CD4-positive, alpha-beta T cell treated with Interleukin-17A for 1 hour (primary cell): ENCODE measurements around the gene GALNT2.

Source experiments
- DNase-seq: peaks from one replicate; pipeline ENCODE4 v3.0.0-alpha.2; 2020

GALNT2 gene

GRCh38 chr1:230066466-230067404 is at the start of gene GALNT2:
Gene GALNT2 (plus strand): TSS chr1:230067238. CDS start chr1:230067281, 43 bp downstream.
- DNase-seq: peak; percentile 91

DNA sequence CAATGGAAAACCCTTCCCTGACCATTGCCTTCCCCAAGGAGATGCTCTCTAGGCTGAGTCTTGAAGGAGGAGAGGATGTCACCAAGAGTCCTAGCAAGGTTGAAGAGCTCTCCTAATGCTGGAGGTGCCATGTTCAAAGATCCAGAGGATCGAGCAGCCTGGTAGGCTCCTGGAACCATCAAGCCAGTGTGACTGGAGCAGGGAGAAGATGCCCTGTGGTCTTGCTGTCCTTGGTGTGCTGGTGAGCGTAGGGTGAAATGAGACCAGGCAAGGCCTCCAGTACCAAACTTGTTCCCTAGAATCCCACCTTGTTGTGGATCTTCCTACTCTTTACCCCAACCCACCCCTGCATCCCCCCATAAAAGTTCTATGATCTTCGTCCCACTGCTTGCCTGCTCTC is 46.6 kb upstream of the GALNT2 start:
- no peak for DNase-seq

GRCh38 chr1:230022666-230023380 is 44.2 kb upstream of the GALNT2 start:
- DNase-seq: no peak

DNA sequence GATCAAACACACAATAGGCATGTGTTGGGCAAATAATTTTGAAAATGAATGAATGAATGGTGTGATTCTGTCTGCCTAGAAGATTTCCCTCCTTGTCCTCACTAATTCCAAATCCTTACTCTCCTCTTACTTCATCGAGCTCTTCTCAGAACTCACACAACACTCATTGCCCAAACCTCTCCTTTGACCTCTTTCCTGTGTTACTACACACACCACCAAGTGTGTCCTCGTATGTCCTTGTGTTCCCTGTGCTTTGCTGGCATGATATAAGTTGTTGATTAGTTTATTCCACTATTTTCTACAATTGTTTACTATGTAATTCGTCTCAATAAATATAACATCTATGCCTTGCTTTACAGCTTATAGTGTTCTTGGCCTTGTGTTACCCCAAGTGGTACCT is 41.4 kb upstream of the GALNT2 start:
- no peak for DNase-seq

DNA sequence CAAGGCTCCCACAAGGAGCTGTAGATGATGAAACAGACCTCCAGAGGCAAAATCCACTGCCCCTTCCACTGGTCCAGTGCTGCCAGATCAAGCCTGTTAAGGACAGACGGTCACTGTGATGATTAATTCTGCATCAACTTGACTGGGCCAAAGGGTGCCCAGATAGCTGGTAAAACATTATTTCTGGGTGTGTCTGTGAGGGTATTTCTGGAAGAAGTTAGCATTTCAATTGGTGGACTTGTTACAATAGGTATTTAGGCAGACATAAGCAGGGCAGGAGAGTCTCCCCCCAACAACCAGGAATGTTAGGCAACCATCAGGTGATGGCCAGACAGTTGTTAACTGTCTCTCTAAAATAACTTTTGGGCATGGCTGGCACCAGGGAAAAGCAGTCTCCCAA is 40.9 kb upstream of the GALNT2 start:
- DNase-seq: no peak

GRCh38 chr1:230026572-230026971 is 40.5 kb upstream of the GALNT2 start:
- DNase-seq: no peak

DNA sequence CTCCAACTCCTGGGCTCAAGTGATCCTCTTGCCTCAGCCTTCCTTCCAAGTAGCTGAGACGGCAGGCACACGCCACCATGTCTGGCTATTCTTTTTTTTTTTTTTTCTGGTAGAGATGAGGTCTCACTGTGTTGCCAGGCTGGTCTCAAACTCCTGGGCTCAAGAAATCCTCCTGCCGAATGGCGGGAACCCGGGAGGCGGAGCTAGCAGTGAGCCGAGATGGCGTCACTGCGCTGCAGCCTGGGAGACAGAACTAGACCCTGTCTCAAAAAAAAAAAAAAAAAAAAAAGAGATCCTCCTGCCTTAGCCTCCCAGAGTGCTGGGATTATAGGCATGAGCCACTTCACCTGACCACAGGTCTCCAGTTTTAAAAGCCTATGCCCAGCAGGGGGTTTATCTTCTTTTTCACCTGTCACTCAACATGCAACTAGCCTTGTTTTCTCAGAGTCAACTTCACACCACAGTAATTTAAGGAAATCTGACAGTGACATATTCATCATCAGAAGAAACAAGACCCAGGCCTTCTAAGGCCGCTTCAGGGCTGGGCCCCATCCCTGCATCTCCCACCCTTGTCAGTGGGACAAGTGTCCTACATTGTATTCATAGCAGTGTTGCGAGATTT is 38.3 kb upstream of the GALNT2 start:
- no peak for DNase-seq

DNA sequence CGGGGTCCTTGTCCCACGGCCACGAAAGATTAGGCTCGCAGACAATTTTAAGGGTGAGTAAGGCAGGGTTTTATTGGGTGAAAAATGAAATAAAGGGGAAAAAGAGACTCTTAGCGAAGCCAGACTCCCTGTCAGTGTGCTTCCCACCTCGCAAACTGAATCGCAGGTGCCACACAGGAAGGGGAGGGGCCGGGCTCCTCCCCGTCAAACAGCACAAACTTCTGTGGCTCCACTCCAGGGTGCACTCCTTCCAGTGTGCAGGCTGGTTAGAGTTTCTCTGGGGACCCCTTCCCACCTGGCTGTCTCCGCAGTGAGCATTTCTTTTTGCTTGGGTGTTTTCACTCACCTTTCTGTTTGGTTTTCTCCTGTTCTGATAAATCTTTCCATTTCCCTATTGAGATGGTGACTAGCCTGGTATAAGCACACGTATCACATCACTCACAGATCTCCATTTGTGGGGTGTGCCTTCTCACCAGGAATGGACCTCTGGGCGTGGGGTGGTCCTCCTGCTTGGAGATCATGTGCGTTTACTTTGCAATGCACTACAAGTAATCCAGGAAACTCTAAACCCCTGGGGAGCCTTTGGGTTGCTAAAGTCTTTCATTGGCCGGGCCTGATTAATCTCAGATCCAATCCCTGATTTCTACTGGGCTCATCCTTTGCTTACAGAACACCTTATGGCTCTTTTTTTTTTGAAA is 37.6 kb upstream of the GALNT2 start:
- DNase-seq: no peak

DNA sequence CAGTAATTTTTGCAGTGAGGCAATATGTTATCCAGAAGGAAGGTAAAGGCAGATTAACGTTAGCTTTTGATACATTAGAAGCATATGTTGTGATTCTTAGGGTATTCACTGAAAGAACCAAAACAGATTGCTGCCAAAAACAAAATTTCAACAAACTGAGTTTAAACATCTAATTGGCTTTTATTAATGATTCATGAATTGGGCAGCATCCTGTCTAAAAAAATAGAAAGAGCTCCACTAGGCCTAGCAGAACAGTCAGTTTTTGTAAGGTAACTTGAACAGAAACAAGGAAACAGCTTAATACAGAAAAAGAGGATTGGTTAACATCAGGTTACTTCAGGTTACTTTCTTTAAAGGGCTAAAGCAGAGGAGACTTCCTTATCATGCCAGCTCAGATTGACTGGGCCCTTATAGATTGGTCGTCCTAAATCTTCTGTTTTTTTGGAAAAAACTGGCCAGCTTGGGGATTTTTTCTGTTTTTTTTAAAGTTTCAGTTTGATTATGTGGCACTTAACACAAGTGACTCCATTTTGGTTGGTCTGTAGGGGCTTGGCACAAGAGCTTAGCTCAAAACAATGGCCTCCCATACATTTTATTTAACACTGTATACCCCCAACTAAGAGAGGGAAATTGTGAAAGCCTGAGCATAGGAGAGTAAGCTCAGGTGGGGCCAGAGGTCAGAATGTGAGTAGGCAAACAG is 36.8 kb upstream of the GALNT2 start:
- DNase-seq: no peak

GRCh38 chr1:230031131-230031530 is 35.9 kb upstream of the GALNT2 start:
- no peak for DNase-seq

DNA sequence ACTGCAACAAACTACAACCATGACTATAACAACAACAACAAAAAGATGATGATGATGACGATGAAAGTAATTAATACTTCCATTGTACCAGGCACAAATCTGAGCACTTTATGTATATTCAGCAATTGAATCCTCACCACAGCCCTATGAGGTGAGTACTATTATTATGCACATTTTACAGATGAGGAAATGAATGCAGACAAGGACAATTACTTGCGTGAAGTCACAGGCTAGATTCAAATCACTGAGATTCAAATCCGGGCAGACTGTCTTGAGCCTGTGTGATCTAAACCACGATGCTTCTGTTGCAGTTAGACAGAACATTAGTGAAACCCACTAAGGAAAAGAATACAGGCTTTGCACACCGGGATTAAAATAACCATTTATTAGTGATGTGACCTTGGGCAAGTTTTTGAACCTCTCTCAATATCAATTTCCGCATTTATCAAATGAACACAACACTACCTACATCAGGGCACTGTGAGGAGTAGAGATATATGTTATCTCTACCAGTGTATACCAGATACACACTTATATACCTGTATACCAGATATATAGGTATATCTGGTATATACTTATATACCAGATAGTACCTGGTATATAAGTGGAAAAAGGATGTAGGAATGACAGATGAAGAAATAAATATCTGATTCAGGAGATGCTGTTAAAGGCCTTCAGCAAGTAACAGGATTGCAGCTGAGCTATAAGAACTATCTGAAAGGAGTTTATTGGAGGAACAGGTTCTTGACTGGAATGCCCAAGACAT is 34.3 kb upstream of the GALNT2 start:
- DNase-seq: no peak

DNA sequence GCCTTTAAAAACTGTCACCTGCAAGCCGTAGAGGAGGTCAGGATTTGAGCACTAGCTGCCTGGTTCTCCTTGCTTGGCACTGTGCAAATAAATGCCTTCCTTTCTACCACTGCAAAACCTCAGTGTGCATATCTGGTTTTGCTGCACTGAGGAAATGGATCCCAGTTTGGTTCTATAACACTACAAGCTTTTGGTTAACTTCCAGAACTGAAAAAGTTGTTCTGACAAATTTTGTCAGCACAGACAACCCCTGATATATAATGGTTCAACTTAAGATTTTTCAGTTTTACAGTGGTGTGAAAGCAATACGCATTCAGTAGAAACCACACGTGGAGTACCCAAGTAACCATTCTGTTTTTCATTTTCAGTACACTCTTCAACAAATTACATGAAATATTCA is 29.8 kb upstream of the GALNT2 start:
- no peak for DNase-seq

DNA sequence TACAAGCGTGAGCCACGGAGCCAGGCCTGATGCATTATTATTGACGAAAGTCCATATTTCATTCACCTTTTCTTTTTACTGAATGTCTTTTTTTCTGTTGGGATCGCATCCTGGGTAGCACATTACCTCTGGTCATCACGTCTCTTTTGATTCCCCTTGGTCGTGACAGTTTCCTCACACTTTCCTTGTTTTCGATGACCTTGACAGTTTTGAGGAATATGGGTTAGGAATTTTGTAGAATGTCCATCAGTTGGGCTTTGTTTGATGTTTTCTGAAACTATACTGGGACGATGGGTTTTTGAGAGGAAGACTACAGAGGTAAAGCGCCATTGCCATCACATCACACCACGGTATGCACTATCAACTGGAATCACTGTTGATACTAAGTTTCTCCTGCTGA is 26.6 kb upstream of the GALNT2 start:
- no peak for DNase-seq

- DNase-seq: no peak
These were observed 24.0 kb upstream of the GALNT2 start for GRCh38 chr1:230043081-230043480.

GRCh38 chr1:230044729-230045128 is 22.3 kb upstream of the GALNT2 start:
- DNase-seq: no peak

- DNase-seq: no peak
These were observed 19.7 kb upstream of the GALNT2 start for GRCh38 chr1:230047114-230047865.

DNA sequence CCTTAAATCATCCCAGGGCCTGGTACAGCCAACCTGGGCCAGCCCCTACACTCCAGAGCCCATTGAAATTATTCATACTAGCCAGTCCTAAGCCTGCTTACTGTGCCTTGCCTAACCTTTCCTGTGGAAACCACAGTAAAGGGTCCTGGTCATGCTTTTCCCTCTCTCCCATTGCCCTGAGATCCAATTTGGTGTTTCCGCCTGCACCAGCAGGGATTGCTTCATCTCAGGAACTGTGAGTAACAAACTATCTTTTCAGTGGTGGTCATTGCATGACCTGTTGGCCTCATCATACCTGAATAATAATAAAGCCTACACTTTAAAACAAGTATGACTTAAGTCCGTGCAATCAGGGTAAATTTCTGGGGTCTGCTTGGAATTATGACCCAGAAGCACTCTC is 18.7 kb upstream of the GALNT2 start:
- DNase-seq: no peak

DNA sequence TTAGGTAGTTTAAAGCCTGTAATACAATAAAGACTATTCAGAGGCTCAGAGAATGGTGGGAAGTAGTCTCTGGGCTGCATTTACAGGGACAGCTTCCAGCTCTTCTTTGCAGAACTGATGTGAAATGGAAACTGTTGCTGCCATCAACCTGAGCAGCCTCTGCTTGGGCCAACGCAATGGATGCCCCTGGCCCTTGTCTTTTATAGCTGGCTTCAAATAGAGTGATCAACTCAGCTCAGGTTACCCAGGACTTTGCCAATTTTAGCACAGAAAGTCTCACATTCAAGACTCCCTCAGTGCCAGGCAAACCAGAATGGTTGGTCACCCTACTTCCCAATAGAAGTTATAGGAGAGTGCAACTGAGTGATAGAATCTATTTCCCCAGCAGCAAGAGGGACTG is 18.1 kb upstream of the GALNT2 start:
- DNase-seq: no peak

GRCh38 chr1:230049731-230050130 is 17.3 kb upstream of the GALNT2 start:
- DNase-seq: no peak

DNA sequence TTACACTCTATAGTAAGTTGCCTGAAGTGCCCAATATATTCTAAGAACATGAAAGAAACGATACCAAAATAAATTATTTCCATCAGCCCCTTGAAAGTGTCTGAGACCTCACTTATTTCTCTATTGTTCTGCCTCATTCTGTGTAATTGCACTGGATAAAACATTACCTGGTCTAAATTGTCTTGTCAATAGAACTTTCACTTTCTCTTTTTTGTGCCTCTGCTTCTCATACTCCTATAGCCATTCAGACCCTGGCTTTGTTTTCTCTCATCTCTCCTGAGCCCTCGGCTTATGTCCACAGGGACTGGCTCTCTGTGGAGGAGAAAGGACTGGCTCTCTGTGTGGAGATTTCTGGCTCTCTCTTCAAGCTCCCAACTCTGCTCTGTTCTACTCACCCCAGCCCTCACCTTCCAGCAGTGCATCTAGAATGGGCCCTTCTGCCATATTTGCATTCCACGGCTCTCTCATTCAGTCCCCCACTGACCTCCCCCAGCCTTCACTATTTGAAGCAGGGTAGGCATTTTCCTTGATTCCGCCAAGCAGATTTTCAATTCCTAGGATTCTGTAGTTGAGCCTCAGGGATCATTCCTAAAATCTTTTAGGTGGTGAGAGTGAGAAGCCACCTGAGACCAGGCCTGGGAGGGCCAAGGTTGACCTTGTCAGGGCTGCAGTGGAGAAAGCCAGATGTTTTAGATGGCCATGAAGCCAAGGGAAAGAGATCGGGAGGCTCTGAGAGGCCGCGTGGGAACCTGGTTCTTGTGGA is 15.9 kb upstream of the GALNT2 start:
- DNase-seq: no peak
